ENCODE results near the gene SMOC2. TPM values are rescaled to one million over a fixed set of nuclear protein-coding genes. Genes with fewer than 3 reads are reported as not detected.

SMOC2 gene
- total RNA-seq, 8 experiments from 2014 or later, result 0.15 to 31.4 (median 0.94) TPM; not detected in 2

GRCh38 chr6:168648240-168649125 is 207.5 kb downstream of the SMOC2 start:
- no peak overlapping the region for H3K4me3 ChIP-seq
- H3K27ac ChIP-seq, result no peak overlapping the region
- WGBS, 10 experiments, result 0 to 80% (median 31%) methylated on average over 1 to 13 of the region's 30 CpGs; no CpG with 5 or more reads in 2 of the 10 experiments
- peak in 6 of 8 experiments; percentile 27 to 86 (median 48) for ATAC-seq (replicated peaks in 6 of 8)
- in situ Hi-C loops (cut with MboI; ENCODE audit: low pct_unique_long_range_greater_than_20kb in 2 of 9, low sequenced_read_pairs in 9 of 9, unreplicated experiment in 9 of 9), result no loop called here
- peaks cover 13 to 24% of the 10 kb centered on the region in 2 donors for H3K4me1 ChIP-seq (replicated peaks in 1 of 2)

- Histone ChIP-seq H3K4me1 (replicated peaks in 1 of 2) (peaks cover 13 to 24% of the 10 kb centered on the region in 2 donors), H3K27ac (no peak overlapping the region), H3K4me3 (no peak overlapping the region)
- peak in 2 of 8 experiments; percentile 13 to 19 for ATAC-seq (replicated peaks in 6 of 8)
- in situ Hi-C loops (cut with MboI; ENCODE audit: low pct_unique_long_range_greater_than_20kb in 2 of 9, low sequenced_read_pairs in 9 of 9, unreplicated experiment in 9 of 9), result no loop called here
- WGBS, 10 experiments, result 0 to 72% (median 40%) methylated on average over 1 to 8 of the region's 10 CpGs; no CpG with 5 or more reads in 3 of the 10 experiments
Observed at GRCh38 chr6:168649209-168649608, 208.2 kb downstream of the SMOC2 start.

- no peak overlapping the region for H3K27ac ChIP-seq
- in situ Hi-C loops (cut with MboI; ENCODE audit: low pct_unique_long_range_greater_than_20kb in 2 of 9, low sequenced_read_pairs in 9 of 9, unreplicated experiment in 9 of 9), result no loop called here
- peaks cover 13 to 24% of the 10 kb centered on the region in 2 donors for H3K4me1 ChIP-seq (replicated peaks in 1 of 2)
- H3K4me3 ChIP-seq, result no peak overlapping the region
- WGBS, 10 experiments, result 11 to 95% (median 77%) methylated on average over 2 to 15 of the region's 15 CpGs; no CpG with 5 or more reads in 2 of the 10 experiments
- no peak for ATAC-seq (replicated peaks in 6 of 8)
Observed at GRCh38 chr6:168650671-168651111, 209.7 kb downstream of the SMOC2 start.

GRCh38 chr6:168655462-168656152 is 214.6 kb downstream of the SMOC2 start:
- ATAC-seq (replicated peaks in 6 of 8), result no peak
- H3K27ac ChIP-seq, result no peak overlapping the region
- WGBS, 10 experiments, result 40 to 100% (median 74%) methylated on average over 1 to 8 of the region's 14 CpGs; no CpG with 5 or more reads in 2 of the 10 experiments
- no peak overlapping the region for H3K4me3 ChIP-seq
- in situ Hi-C loops (cut with MboI; ENCODE audit: low pct_unique_long_range_greater_than_20kb in 2 of 9, low sequenced_read_pairs in 9 of 9, unreplicated experiment in 9 of 9), result no loop called here
- peaks cover 0 to 5% of the 10 kb centered on the region in 2 donors for H3K4me1 ChIP-seq (replicated peaks in 1 of 2)

GRCh38 chr6:168658059-168658458 is 217.1 kb downstream of the SMOC2 start:
- WGBS, 10 experiments, result 20 to 100% (median 80%) methylated on average over 1 of the region's 1 CpG; no CpG with 5 or more reads in 5 of the 10 experiments
- in situ Hi-C loops (cut with MboI; ENCODE audit: low pct_unique_long_range_greater_than_20kb in 2 of 9, low sequenced_read_pairs in 9 of 9, unreplicated experiment in 9 of 9), result no loop called here
- no peak overlapping the region for H3K4me3 ChIP-seq
- no peak for ATAC-seq (replicated peaks in 6 of 8)
- H3K4me1 ChIP-seq (replicated peaks in 1 of 2), result peaks cover 0 to 6% of the 10 kb centered on the region in 2 donors
- H3K27ac ChIP-seq, result no peak overlapping the region

GRCh38 chr6:168660400-168660945 is 219.5 kb downstream of the SMOC2 start:
- no peak for ATAC-seq (replicated peaks in 6 of 8)
- no peak overlapping the region for H3K27ac ChIP-seq
- in situ Hi-C loops (cut with MboI; ENCODE audit: low pct_unique_long_range_greater_than_20kb in 2 of 9, low sequenced_read_pairs in 9 of 9, unreplicated experiment in 9 of 9), result no loop called here
- H3K4me1 ChIP-seq (replicated peaks in 1 of 2), result peaks cover 0 to 9% of the 10 kb centered on the region in 2 donors
- H3K4me3 ChIP-seq, result no peak overlapping the region
- WGBS, 10 experiments, result 33 to 100% (median 87%) methylated on average over 1 to 7 of the region's 14 CpGs; no CpG with 5 or more reads in 2 of the 10 experiments

GRCh38 chr6:168662301-168662936 is 221.4 kb downstream of the SMOC2 start:
- H3K4me1 ChIP-seq (replicated peaks in 1 of 2), result peaks cover 11 to 12% of the 10 kb centered on the region in 2 donors
- no peak overlapping the region for H3K27ac ChIP-seq
- ATAC-seq (replicated peaks in 6 of 8), result no peak
- 0 to 100% (median 90%) methylated on average over 1 to 11 of the region's 17 CpGs; no CpG with 5 or more reads in 1 of the 10 experiments for WGBS, 10 experiments
- no peak overlapping the region for H3K4me3 ChIP-seq
- in situ Hi-C loops (cut with MboI; ENCODE audit: low pct_unique_long_range_greater_than_20kb in 2 of 9, low sequenced_read_pairs in 9 of 9, unreplicated experiment in 9 of 9), result no loop called here

- peak in 3 of 8 experiments; percentile 41 to 50 (median 46) for ATAC-seq (replicated peaks in 6 of 8)
- peaks cover 11 to 12% of the 10 kb centered on the region in 2 donors for H3K4me1 ChIP-seq (replicated peaks in 1 of 2)
- H3K27ac ChIP-seq, result no peak overlapping the region
- in situ Hi-C loops (cut with MboI; ENCODE audit: low pct_unique_long_range_greater_than_20kb in 2 of 9, low sequenced_read_pairs in 9 of 9, unreplicated experiment in 9 of 9), result no loop called here
- WGBS, 10 experiments, result 10 to 60% (median 50%) methylated on average over 1 to 7 of the region's 7 CpGs; no CpG with 5 or more reads in 5 of the 10 experiments
- no peak overlapping the region for H3K4me3 ChIP-seq
Observed at GRCh38 chr6:168663041-168663440, 222.1 kb downstream of the SMOC2 start.

- WGBS, 10 experiments, result 20 to 100% (median 83%) methylated on average over 1 to 9 of the region's 9 CpGs; no CpG with 5 or more reads in 2 of the 10 experiments
- no peak for ATAC-seq (replicated peaks in 6 of 8)
- H3K4me1 ChIP-seq (replicated peaks in 1 of 2), result peaks cover 11 to 12% of the 10 kb centered on the region in 2 donors
- no peak overlapping the region for H3K4me3 ChIP-seq
- no peak overlapping the region for H3K27ac ChIP-seq
- in situ Hi-C loops (cut with MboI; ENCODE audit: low pct_unique_long_range_greater_than_20kb in 2 of 9, low sequenced_read_pairs in 9 of 9, unreplicated experiment in 9 of 9), result no loop called here
Observed at GRCh38 chr6:168664956-168665355, 224.0 kb downstream of the SMOC2 start.

- ATAC-seq (replicated peaks in 6 of 8), result no peak
- in situ Hi-C loops (cut with MboI; ENCODE audit: low pct_unique_long_range_greater_than_20kb in 2 of 9, low sequenced_read_pairs in 9 of 9, unreplicated experiment in 9 of 9), result no loop called here
Observed at GRCh38 chr6:168666170-168666569, 225.2 kb downstream of the SMOC2 start.

GRCh38 chr6:168666699-168667427 is 225.9 kb downstream of the SMOC2 start:
- WGBS, 10 experiments, result 12 to 95% (median 78%) methylated on average over 4 to 14 of the region's 18 CpGs; no CpG with 5 or more reads in 1 of the 10 experiments
- no peak overlapping the region for H3K4me3 ChIP-seq
- peak in 3 of 8 experiments; percentile 51 to 53 (median 51) for ATAC-seq (replicated peaks in 6 of 8)
- peaks cover 11 to 18% of the 10 kb centered on the region in 2 donors for H3K4me1 ChIP-seq (replicated peaks in 1 of 2)
- H3K27ac ChIP-seq, result no peak overlapping the region
- in situ Hi-C loops (cut with MboI; ENCODE audit: low pct_unique_long_range_greater_than_20kb in 2 of 9, low sequenced_read_pairs in 9 of 9, unreplicated experiment in 9 of 9), result no loop called here

More at GRCh38 chr6:168666170-168666569, 225.2 kb downstream of the SMOC2 start:
- WGBS, 10 experiments, result 0 to 100% (median 64%) methylated on average over 1 to 3 of the region's 3 CpGs
- Histone ChIP-seq H3K4me3 (no peak overlapping the region), H3K27ac (no peak overlapping the region), H3K4me1 (replicated peaks in 1 of 2) (peaks cover 11 to 18% of the 10 kb centered on the region in 2 donors)

- H3K27ac ChIP-seq, result no peak overlapping the region
- in situ Hi-C loops (cut with MboI; ENCODE audit: low pct_unique_long_range_greater_than_20kb in 2 of 9, low sequenced_read_pairs in 9 of 9, unreplicated experiment in 9 of 9), result no loop called here
- ATAC-seq (replicated peaks in 6 of 8), result no peak
- no peak overlapping the region for H3K4me3 ChIP-seq
- peaks cover 11 to 18% of the 10 kb centered on the region in 2 donors for H3K4me1 ChIP-seq (replicated peaks in 1 of 2)
- WGBS, 10 experiments, result 60 to 100% (median 80%) methylated on average over 1 to 7 of the region's 7 CpGs; no CpG with 5 or more reads in 2 of the 10 experiments
Observed at GRCh38 chr6:168667428-168667805, 226.4 kb downstream of the SMOC2 start.
